Common myeloid progenitor, CD34-positive (primary cell): ENCODE data around the gene MINK1.
"Not testable (repeated sequence)": the region's sequence is repeated elsewhere in the genome, so short reads cannot be mapped to it uniquely, and the experiment has no call there.

Source experiments
- CTCF ChIA-PET: fragments of 350-600 bp; sonication (Branson Sonifier 250); formaldehyde crosslinking; loops from one replicate; lab custom pipeline; 2021; ENCODE audit warnings: antibody characterized with exemption; lab: Charles Lee
- POLR2A ChIA-PET: fragments of 350-600 bp; sonication (Branson Sonifier 250); formaldehyde crosslinking; loops from one replicate; lab custom pipeline; 2021; ENCODE audit warnings: antibody characterized with exemption; lab: Charles Lee
- DNase-seq, 3 donors: peaks; one replicate each; pipeline versions ENCODE4 v3.0.0 to v3.0.0-alpha.2; 2013
- H3K27ac ChIP-seq, 2 experiments: 1 replicate in 1 of 2; 2 replicates in 1 of 2; pipeline ENCODE4 v1.7.0; 2013; ENCODE audit warnings: inconsistent platforms in 2 of 2, low read length in 2 of 2, mild to moderate bottlenecking in 2 of 2, low read depth in 1 of 2, moderate library complexity in 1 of 2; ENCODE audit not compliant: severe bottlenecking in 2 of 2, insufficient read depth in 1 of 2, poor library complexity in 1 of 2
- H3K27me3 ChIP-seq, 5 experiments: replicated peaks in 2 of 5; 1 replicate in 3 of 5; 2 replicates in 2 of 5; pipeline versions ENCODE4 v1.6.1 to v1.7.0; 2013; ENCODE audit warnings: low read length in 4 of 5, mild to moderate bottlenecking in 2 of 5, moderate library complexity in 2 of 5, inconsistent platforms in 1 of 5; ENCODE audit not compliant: insufficient read depth in 5 of 5, control insufficient read depth in 4 of 5
- H3K36me3 ChIP-seq, 4 experiments: 1 replicate in 2 of 4; 2 replicates in 2 of 4; pipeline versions ENCODE4 v1.6.1 to v1.7.0; 2013; ENCODE audit warnings: low read length in 3 of 4, control low read depth in 1 of 4, mild to moderate bottlenecking in 1 of 4; ENCODE audit not compliant: control insufficient read depth in 4 of 4, insufficient read depth in 4 of 4
- H3K4me1 ChIP-seq, 4 experiments: 1 replicate in 3 of 4; 2 replicates in 1 of 4; pipeline versions ENCODE4 v1.6.1 to v1.7.1; 2013; ENCODE audit warnings: low read length in 3 of 4, mild to moderate bottlenecking in 3 of 4, control low read depth in 1 of 4, inconsistent platforms in 1 of 4, moderate library complexity in 1 of 4; ENCODE audit not compliant: control insufficient read depth in 4 of 4, insufficient read depth in 4 of 4; ENCODE audit errors: control extremely low read depth in 1 of 4
- H3K4me3 ChIP-seq, 7 experiments: 1 replicate in 4 of 7; 2 replicates in 3 of 7; pipeline versions ENCODE4 v1.5.1 to v1.7.0; 2013; ENCODE audit warnings: mild to moderate bottlenecking in 7 of 7, low read length in 6 of 7, moderate library complexity in 6 of 7, inconsistent platforms in 2 of 7, low read depth in 2 of 7, control low read depth in 1 of 7; ENCODE audit not compliant: insufficient read depth in 4 of 7, control insufficient read depth in 1 of 7; ENCODE audit errors: extremely low read depth in 1 of 7
- H3K9me3 ChIP-seq, 5 experiments: 1 replicate in 4 of 5; 2 replicates in 1 of 5; pipeline versions ENCODE4 v1.6.1 to v1.7.1; 2013; ENCODE audit warnings: low read length in 4 of 5, mild to moderate bottlenecking in 2 of 5, inconsistent platforms in 1 of 5, low read depth in 1 of 5, moderate library complexity in 1 of 5; ENCODE audit not compliant: control insufficient read depth in 4 of 5, insufficient read depth in 2 of 5; ENCODE audit errors: control extremely low read depth in 1 of 5
- WGBS: methylation state at CpG from one replicate; pipeline ENCODE4 v1.1.5; 2013; ENCODE audit not compliant: insufficient coverage; 5-methylcytosine and 5-hydroxymethylcytosine counted together

The MINK1 gene

DNA sequence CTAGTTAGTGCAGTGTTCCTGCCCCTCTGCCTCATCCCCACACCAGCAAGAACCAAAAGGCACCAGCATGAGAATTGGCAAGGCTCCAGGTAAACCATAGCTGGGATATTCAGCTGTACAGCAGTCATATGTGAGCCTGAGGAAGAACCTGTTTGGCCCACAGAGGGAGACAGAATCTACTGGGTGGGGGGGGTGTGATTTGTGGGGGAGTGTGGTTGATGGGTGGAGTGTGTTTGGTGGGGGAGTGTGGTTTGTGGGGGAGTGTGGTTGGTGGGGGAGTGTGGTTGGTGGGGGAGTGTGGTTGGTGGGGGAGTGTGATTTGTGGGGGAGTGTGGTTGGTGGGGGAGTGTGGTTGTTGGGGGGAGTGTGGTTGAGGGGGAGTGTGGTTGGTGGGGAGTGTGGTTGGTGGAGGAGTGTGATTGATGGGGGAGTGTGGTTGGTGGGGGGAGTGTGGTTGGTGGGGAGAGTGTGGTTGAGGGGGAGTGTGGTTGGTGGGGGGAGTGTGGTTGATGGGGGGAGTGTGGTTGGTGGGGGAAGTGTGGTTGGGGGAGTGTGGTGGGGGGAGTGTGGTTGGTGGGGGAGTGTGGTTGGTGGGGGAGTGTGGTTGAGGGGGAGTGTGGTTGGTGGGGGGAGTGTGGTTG lies 19.5 kb downstream of the MINK1 start:
- Histone ChIP-seq H3K27me3 (peaks cover 0 to 12% (median 2%) of the 10 kb centered on the region in 5 experiments), H3K4me1 (peaks cover 0 to 14% (median 3%) of the 10 kb centered on the region in 4 experiments), H3K36me3 (peaks cover 0 to 3% (median 0%) of the 10 kb centered on the region in 4 experiments), H3K27ac (no peak overlapping the region), H3K4me3 (no peak overlapping the region), H3K9me3 (no peaks in the 10 kb centered on the region)
- ChIA-PET POLR2A (no interaction called here), CTCF (no interaction called here)
- peak; percentile 59 to 86 (median 83) for DNase-seq

DNA sequence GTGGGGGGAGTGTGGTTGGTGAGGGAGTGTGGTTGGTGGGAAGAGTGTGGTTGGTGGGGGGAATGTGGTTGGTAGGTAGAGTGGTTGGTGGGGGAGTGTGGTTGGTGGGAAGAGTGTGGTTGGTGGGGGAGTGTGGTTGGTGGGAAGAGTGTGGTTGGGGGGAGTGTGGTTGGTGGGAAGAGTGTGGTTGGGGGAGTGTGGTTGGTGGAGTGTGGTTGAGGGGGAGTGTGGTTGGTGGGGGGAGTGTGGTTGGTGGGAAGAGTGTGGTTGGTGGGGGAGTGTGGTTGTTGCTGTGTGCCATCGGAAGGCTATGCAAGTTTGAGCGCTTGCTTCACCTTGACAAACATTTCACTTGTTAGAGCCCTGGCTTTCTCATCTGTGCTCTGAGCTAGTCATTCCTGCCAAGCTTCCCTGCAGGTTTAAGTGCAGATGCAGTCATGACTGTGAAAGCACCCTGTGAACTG lies 20.1 kb downstream of the MINK1 start:
- Histone ChIP-seq H3K27me3 (peaks cover 0 to 12% (median 2%) of the 10 kb centered on the region in 5 experiments), H3K27ac (no peak overlapping the region), H3K4me1 (peaks cover 0 to 19% (median 5%) of the 10 kb centered on the region in 4 experiments), H3K4me3 (no peak overlapping the region), H3K9me3 (no peaks in the 10 kb centered on the region), H3K36me3 (peaks cover 0 to 3% (median 0%) of the 10 kb centered on the region in 4 experiments)
- 58% methylated on average over 2 of the region's 2 CpGs for WGBS
- ChIA-PET POLR2A (no interaction called here), CTCF (no interaction called here)
- DNase-seq = peak in 1 of 3 donors; percentile 64

DNA sequence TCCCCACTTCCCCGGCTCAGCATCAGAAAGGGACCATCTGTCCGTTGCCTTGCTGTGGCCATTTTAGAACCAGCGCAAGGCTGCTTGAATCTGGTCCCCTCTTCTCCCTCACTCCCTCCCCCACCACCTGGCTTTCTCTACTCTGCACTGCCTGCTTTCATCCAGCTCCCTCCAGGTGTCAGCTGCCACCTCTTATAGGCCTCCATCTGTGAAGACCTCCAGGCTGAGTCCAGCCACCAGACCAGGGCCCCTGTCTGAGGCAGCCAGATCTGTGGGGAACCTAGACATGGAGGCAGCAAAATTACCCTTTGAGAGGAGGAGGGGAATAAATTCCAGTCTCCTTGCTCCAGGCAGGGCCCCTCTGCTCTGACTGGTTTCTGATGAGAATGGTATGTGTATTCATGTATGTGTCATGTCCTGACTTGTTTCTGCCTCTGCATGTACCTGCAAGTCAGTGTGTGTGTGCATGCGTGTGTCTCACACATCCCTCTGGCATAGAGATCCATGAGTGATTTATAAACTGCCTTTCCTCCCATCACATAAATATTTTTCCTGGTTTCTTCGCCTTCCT lies 21.1 kb downstream of the MINK1 start:
- Histone ChIP-seq H3K27ac (no peak overlapping the region), H3K27me3 (peaks cover 0 to 6% (median 2%) of the 10 kb centered on the region in 5 experiments), H3K9me3 (no peaks in the 10 kb centered on the region), H3K4me1 (peaks cover 0 to 23% (median 7%) of the 10 kb centered on the region in 4 experiments), H3K36me3 (no peaks in the 10 kb centered on the region), H3K4me3 (no peak overlapping the region)
- no peak for DNase-seq
- CTCF ChIA-PET = no interaction called here
- POLR2A ChIA-PET = no interaction called here
- WGBS = 98% methylated on average over 4 of the region's 5 CpGs

DNA sequence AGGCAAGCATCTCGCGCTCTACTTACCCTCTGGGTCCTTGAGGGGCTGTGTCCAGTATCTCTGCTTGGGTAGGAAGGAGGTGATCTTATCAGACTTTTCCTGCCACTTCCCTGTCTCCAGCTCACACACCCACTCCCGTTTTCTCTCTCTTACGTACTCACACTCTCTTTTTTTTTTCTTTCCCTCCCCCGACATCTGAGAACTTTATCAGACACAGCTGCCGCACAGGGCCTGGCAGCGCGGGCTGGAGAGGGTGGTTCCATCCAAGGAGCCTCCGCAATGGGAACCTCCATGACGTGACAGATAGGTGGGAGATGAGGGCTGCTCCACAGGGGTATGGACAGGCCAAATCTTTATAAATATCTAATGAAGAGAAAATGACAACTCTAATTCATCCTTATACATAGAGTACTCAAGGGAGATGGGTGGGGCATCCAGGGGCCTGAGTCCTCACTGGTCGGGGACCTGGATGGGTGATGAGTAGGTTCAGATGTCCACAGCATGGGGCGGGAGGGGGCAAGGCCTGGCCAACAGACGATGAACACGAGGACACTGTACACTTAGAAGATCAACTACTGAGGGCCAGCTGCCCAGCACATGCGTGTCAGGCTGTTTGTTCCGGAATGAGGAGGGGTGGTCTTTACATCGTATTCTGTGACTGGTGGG lies 23.3 kb downstream of the MINK1 start:
- Histone ChIP-seq H3K27me3 (no peaks in the 10 kb centered on the region), H3K27ac (no peak overlapping the region), H3K9me3 (no peaks in the 10 kb centered on the region), H3K36me3 (peaks cover 0 to 11% (median 6%) of the 10 kb centered on the region in 4 experiments), H3K4me3 (no peak overlapping the region), H3K4me1 (peaks cover 0 to 16% (median 4%) of the 10 kb centered on the region in 4 experiments)
- WGBS = 97% methylated on average over 14 of the region's 17 CpGs
- DNase-seq = no peak
- ChIA-PET POLR2A (interaction anchor here (0.6 kb wide), 2 partner anchors 160 to 272 kb away, joined by 3 to 4 read pairs; partner anchors contain the start of gene SMTNL2), CTCF (no interaction called here)

DNA sequence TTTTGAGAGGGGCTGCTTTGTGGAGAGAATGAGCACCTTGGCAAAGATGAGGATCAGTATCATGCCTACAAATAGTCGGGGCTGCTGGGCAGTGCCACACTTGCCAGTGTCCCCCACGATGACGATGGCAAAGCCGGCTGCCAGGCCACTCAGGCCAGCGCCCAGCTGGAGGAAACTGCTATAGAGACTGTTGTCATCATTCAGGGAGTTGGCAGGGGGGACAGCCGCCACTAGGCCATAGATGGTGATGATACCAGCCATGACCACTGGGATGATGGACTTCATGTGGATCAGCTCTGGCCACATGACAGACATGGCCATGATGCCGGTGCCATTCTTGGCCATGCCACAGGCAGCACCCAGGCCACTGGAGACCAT lies 23.8 kb downstream of the MINK1 start:
- Histone ChIP-seq H3K36me3 (peaks cover 0 to 12% (median 6%) of the 10 kb centered on the region in 4 experiments), H3K27me3 (no peaks in the 10 kb centered on the region), H3K27ac (no peak overlapping the region), H3K9me3 (no peaks in the 10 kb centered on the region), H3K4me1 (peaks cover 0 to 13% (median 3%) of the 10 kb centered on the region in 4 experiments), H3K4me3 (no peak overlapping the region)
- WGBS = 100% methylated on average over 7 of the region's 7 CpGs
- CTCF ChIA-PET = interaction anchor here (1.6 kb wide), 1 partner anchor 10 kb away, joined by 13 read pairs; no protein-coding TSS in a partner anchor
- POLR2A ChIA-PET = no interaction called here
- DNase-seq = no peak

DNA sequence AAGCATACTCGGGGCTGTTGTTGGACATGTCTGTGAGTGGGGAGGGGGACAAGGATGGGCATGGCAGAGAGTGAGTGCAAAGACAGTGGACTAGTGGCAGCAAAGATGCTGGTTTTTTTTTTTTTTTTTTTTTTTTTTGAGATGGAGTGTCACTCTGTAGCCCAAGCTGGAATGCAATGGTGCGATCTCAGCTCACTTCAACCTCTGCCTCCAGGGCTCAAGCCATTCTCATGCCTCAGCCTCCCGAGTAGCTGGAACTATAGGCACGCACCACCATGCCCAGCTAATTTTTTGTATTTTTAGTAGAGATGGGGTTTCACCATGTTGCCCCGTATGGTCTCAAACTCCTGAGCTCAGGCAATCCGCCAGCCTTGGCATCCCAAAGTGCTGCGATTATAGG lies 24.2 kb downstream of the MINK1 start:
- H3K27me3 ChIP-seq, DNase-seq, H3K4me3 ChIP-seq, H3K9me3 ChIP-seq, H3K27ac ChIP-seq, POLR2A ChIA-PET: not testable (repeated sequence)
- peaks cover 0 to 12% (median 6%) of the 10 kb centered on the region in 4 experiments for H3K36me3 ChIP-seq
- WGBS = 97% methylated on average over 5 of the region's 7 CpGs
- peaks cover 0 to 13% (median 3%) of the 10 kb centered on the region in 4 experiments for H3K4me1 ChIP-seq
- CTCF ChIA-PET = interaction anchor here (1.2 to 1.9 kb wide), 3 partner anchors 10 to 24 kb away, joined by 5 to 13 read pairs (median 5); no protein-coding TSS in a partner anchor
